ENCODE data around the gene HOXA13. TPM values are rescaled to one million over a fixed set of nuclear protein-coding genes. Genes with fewer than 3 reads are reported as not detected.

Gene HOXA13
- total RNA-seq, 4 donors from 2014 or later, result 0.63 to 1.5 (median 0.72) TPM

DNA sequence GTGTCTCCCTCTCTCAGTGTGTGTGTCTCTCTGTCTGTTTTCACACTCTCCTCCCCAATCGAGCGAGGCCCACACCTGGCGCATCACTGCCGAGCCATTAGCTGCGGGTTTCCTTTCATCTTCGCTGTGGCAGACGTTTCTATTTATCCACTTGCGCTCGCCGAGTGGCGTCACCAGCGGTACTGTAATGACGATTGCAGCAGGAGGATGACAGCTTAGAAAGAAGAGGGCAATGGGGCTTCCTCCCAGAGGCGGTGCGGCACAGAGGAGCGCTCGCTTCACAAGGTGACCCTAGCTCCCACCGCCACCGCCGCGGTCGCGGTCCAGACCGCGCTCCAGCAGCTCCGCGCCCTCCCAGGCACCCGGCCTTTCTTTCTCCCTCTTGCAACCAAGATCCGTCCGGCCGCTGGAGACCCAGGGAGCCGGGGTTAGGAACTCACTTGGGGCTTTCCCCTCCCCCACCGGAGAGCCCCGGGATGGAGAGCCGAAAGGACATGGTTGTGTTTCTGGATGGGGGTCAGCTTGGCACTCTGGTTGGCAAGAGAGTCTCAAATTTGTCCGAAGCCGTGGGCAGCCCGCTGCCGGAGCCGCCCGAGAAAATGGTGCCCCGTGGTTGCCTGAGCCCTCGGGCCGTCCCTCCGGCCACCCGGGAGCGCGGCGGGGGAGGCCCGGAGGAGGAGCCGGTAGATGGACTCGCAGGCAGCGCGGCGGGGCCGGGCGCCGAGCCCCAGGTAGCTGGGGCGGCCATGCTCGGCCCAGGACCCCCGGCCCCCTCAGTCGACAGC lies 42.9 kb upstream of the HOXA13 start, which contains the start of gene EVX1:
EVX1 (plus strand) TSS at position 248 of the 785 bp plus-strand sequence; CDS start at position 477, 229 bp downstream.
- Histone ChIP-seq H3K36me3 (no peaks in the 10 kb centered on the region), H3K27me3 (peaks cover 2 to 100% of the 10 kb centered on the region in 2 donors), H3K4me3 (peak within 1 kb of the TSS in 2 of 4 donors; percentile 9 to 21), H3K27ac (no peak within 1 kb of the TSS), H3K9me3 (no peaks in the 10 kb centered on the region), H3K4me1 (peaks cover 0 to 60% (median 25%) of the 10 kb centered on the region in 4 donors)
- WGBS, 2 donors, result 1 to 3% methylated on average over 41 to 45 of the region's 62 CpGs
- DNase-seq (ENCODE audit: low spot score in 2 of 2), result no peak
- TF ChIP-seq CTCF (IDR thresholded peaks at IDR 0.05) (no peak), POLR2A (IDR thresholded peaks at IDR 0.05) (no peak), EP300 (IDR thresholded peaks at IDR 0.05) (no peak)

- WGBS, 2 donors, result 9 to 12% methylated on average over 14 of the region's 14 CpGs
- no peak for TF ChIP-seq CTCF (IDR thresholded peaks at IDR 0.05)
- TF ChIP-seq POLR2A (IDR thresholded peaks at IDR 0.05), result no peak
- TF ChIP-seq EP300 (IDR thresholded peaks at IDR 0.05), result no peak
- Histone ChIP-seq H3K9me3 (no peaks in the 10 kb centered on the region), H3K4me1 (peaks cover 0 to 60% (median 25%) of the 10 kb centered on the region in 4 donors), H3K27ac (no peak overlapping the region), H3K36me3 (no peaks in the 10 kb centered on the region), H3K4me3 (peak overlapping the region in 1 of 4 donors; percentile 21), H3K27me3 (peaks cover 2 to 100% of the 10 kb centered on the region in 2 donors)
- DNase-seq (ENCODE audit: low spot score in 2 of 2), result no peak
Measured at GRCh38 chr7:27242154-27242553, 42.3 kb upstream of the HOXA13 start.

- no peaks in the 10 kb centered on the region for H3K9me3 ChIP-seq
- no peak for DNase-seq (ENCODE audit: low spot score in 2 of 2)
- peaks cover 0 to 58% (median 25%) of the 10 kb centered on the region in 4 donors for H3K4me1 ChIP-seq
- 30 to 32% methylated on average over 17 of the region's 17 CpGs for WGBS, 2 donors
- H3K4me3 ChIP-seq, result no peak overlapping the region
- peaks cover 2 to 99% of the 10 kb centered on the region in 2 donors for H3K27me3 ChIP-seq
- no peak overlapping the region for H3K27ac ChIP-seq
- no peaks in the 10 kb centered on the region for H3K36me3 ChIP-seq
- TF ChIP-seq POLR2A (IDR thresholded peaks at IDR 0.05) (no peak), CTCF (IDR thresholded peaks at IDR 0.05) (no peak), EP300 (IDR thresholded peaks at IDR 0.05) (no peak)
Measured at GRCh38 chr7:27241189-27242056, 41.5 kb upstream of the HOXA13 start.

GRCh38 chr7:27240015-27240731 lies 40.3 kb upstream of the HOXA13 start:
- 11 to 12% methylated on average over 18 of the region's 18 CpGs for WGBS, 2 donors
- Histone ChIP-seq H3K27me3 (peaks cover 2 to 99% of the 10 kb centered on the region in 2 donors), H3K9me3 (no peaks in the 10 kb centered on the region), H3K4me3 (peak overlapping the region in 1 of 4 donors; percentile 29), H3K4me1 (peaks cover 0 to 54% (median 20%) of the 10 kb centered on the region in 4 donors), H3K27ac (no peak overlapping the region), H3K36me3 (no peaks in the 10 kb centered on the region)
- no peak for TF ChIP-seq EP300 (IDR thresholded peaks at IDR 0.05)
- no peak for TF ChIP-seq POLR2A (IDR thresholded peaks at IDR 0.05)
- TF ChIP-seq CTCF (IDR thresholded peaks at IDR 0.05), result no peak
- no peak for DNase-seq (ENCODE audit: low spot score in 2 of 2)

All from tibial nerve (tissue), 4 donors.